HG03159 (cell line): Measurements from ENCODE around the gene OR51G2.
"Not testable (repeated sequence)": the region's sequence is repeated elsewhere in the genome, so short reads cannot be mapped to it uniquely, and the experiment has no call there.

Source experiments
- ATAC-seq: cut with Tn5 transposase; IDR thresholded peaks from one replicate; pipeline ENCODE4 v1.9.1; 2021; ENCODE audit warnings: mild to moderate bottlenecking, moderate library complexity; ENCODE audit not compliant: unreplicated experiment

Gene OR51G2

DNA sequence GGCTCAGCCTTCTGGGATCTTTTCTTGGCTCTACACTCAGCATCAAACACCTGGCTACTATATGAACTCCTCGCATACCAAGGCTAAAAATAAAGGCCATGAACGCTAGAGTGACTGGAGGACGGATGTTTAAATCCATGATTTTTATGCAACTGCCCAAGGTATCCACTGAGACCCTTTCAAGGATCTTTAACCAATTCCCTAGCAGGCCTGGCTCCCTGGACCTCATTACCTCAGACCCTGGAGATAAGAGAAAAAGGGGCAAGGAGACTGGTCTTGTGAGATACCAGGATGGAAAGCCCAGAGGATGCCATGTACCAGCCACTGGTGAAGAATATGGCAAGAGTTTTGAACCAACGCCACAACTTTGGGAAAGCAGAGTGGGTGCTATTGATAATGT lies at the start of gene OR51G2:
Gene OR51G2 (minus strand): TSS at position 101 of the 400 bp plus-strand sequence. CDS start 3,687 bp downstream, outside the sequence.
- ATAC-seq, result no peak

GRCh38 chr11:4962816-4963215 lies 43.7 kb upstream of the OR51G2 start:
- ATAC-seq, result no peak

DNA sequence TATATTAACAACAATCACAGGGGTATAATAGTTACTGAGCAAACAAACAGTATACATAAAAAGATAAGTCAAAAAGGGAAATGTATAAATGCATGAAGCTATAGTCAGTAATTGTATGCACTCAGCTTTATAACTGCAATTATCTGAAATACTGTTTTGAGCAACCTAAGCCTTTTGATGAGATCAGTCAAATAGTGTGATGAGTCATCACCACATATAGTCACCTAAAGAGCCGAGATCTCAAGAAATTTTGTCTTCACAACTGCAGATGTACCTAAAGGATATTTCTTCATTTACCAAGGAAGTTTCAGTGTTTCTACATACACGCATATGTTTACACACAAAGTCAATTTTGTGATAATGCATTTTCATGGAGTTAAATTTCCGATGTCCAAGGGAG lies 41.7 kb upstream of the OR51G2 start:
- ATAC-seq, result no peak

DNA sequence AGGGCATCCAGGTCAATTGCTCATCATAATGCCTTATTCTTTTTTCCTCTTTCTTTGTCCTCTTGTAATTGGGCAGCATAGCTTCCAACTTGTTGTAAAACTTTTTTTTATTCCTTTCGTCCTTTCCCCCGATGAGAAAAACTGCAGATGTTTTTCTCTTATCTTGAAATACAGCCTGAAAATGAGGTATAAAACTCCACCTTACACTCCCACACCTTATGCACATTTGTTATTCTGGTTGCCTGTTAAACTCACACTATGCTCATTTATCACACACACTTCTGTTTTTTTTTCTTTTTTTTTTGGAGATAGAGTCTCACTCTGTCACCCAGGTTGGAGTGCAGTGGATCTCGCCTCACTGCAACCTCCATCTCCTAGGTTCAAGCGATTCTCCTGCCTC lies 38.2 kb upstream of the OR51G2 start:
- ATAC-seq, result no peak

GRCh38 chr11:4955613-4956012 lies 36.5 kb upstream of the OR51G2 start, which contains the start of gene OR51A2:
Gene OR51A2 (minus strand): TSS chr11:4955713. CDS start chr11:4955713, 0 bp downstream.
- ATAC-seq, result not testable (repeated sequence)

- ATAC-seq, result no peak
Observed at GRCh38 chr11:4947505-4947904, 28.4 kb upstream of the OR51G2 start, which contains the start of gene OR51A4. Gene OR51A4 (minus strand): TSS chr11:4947605. CDS start chr11:4947100, 505 bp downstream.

DNA sequence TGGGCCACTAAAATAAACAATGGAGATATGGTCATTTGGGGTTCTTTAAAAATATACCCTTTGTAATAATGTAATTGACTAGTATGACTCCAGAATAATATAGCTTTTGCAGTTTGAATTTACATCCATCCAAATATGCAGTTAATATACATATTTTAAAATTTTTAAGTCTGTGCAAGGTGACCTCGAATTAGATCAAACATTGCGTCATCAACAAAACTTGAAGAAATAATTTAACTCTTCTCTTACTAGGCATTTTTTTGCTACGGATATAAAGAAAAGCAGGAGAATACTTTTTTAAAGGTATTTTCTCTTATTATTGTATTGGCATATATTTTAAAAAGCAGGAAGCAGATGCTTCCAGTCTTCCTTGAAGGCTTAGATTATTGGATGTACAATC lies 17.6 kb upstream of the OR51G2 start:
- no peak for ATAC-seq

DNA sequence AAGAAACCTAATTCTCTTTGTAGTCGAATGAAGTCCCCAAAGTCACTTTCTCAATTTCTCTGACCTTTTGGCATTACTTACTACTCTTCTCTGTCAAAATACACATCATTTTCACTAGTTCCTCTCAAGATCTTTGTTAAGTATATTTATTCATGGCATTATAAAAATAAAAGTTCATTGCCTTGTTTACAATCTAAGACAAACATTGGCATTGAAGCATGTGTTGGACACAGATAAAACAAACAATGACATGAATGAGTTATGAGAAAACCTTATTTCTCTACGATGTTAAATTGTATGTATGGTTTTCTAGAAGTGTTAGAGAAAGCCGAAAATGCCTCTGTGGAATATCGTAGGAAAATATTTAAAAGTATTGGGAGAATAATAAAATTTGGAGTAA lies 13.6 kb upstream of the OR51G2 start:
- ATAC-seq, result no peak

GRCh38 chr11:4926608-4927007 lies 7.5 kb upstream of the OR51G2 start:
- no peak for ATAC-seq

GRCh38 chr11:4924239-4924638 lies 5.1 kb upstream of the OR51G2 start, which contains the start of gene OR51G1:
Gene OR51G1 (minus strand): TSS chr11:4924339. CDS start chr11:4924339, 0 bp downstream.
- ATAC-seq, result no peak

DNA sequence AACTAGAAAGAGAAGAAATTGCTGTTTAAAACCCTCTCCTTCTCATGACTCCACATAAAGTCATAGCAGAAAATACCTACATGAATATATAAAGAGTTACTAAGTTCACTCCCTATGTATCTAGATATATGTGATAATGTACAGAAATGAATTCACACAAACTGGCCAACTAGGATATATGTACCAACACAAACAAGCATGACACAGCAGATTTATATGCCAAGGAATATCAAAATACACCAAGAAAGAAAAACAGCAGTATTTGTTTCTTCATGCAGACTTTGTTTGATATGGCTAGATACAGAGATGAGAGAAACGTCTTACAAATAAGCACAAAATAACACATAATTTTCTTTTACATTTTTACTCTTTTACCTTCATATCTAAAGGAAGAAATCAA lies 3.2 kb upstream of the OR51G2 start:
- ATAC-seq, result no peak

DNA sequence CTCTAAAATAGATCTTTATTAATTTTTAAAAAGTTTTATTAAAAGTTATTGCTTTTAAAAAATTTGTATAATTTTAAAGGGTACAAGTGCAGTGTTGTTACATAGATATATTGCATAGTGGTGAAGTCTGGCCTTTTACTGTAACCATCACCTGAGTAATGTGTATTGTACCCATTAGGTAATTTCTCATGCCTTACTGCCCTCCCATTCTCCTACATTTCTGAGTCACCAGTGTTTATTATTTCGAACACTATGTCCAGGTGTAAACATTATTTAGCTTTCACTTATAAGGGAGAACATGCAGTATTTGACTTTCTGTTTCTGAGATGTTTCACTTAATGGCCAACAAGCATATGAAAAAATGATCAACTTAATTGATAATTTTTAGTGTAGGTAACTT lies 2.6 kb upstream of the OR51G2 start:
- ATAC-seq, result no peak

DNA sequence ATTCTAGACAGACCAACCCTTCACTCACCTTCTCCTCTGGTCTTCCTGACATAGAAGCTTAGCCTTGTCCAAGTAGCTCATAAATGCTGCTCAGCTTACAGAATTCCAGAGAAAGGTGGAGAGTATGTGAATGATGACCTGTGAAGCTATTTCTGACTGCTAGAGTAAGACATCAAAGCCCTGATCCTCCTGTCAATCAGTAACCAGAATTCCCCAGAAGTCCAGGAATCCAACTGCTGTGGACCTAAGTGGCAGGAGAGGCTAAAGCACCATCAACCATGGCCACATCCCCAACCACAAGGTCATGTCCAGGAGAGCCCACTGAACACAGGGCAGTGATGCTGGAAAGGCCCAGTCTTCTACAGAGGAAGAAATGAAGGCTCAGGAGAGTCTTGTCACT lies 2.6 kb downstream of the OR51G2 start:
- no peak for ATAC-seq

DNA sequence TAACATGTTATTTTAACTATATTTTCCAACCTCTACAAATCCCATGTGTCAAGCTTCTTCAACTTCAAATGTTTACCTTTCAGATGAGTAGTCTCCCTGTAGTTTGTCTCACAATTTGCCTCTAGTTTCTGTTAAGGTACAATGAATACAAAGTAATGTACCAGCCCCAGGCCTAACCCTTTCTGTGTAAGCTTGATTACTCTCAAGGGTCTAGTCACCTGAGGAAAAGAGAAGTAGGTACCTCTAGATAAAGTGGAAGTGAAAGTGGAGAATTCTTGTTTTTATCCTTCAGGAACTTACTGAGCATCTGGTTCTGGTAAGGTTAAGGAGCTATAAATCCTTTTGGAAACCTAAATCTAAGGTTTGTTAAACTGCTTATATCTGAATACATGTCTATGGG lies 15.7 kb downstream of the OR51G2 start, which contains the start of gene OR51A7:
Gene OR51A7 (plus strand): TSS at position 300 of the 400 bp plus-strand sequence. CDS start 3,587 bp downstream, outside the sequence.
- no peak for ATAC-seq

GRCh38 chr11:4891996-4892640 lies 27.0 kb downstream of the OR51G2 start:
- ATAC-seq, result no peak

DNA sequence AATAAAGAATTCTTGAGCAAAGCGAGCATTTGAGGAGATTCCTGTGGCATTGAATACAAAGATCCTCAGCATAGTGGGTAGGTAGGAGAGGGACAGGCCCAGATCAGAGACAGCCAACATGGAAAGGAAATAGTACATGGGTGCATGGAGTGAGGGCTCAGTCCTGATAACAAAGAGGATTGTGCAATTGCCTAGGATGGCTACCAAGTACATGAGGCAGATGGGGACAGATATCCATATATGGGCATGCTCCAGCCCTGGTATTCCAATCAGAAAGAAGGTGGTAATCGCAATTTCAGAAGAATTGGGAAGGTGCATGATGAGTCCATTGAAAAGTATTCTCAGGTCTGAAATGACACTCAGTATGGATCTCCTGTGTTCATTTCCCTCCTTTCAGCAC lies 28.9 kb downstream of the OR51G2 start:
- ATAC-seq, result no peak

DNA sequence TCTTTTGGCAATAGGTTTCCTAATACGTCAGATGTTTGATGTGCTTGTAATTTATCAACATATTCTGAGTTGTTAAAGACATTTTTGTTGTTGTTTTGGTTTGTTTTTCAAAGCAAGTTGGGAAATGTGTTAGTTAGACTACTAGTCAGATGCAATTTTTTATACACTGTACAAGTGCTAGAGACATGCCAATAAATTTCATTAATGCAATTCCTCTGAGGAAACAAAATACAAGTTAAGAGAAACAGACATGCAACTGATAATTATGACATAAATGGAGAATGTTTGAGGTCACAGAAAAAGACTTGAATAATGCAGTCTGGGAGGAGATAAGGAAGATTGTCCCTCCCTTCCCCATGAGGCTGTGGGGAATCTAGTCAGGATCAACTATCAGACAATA lies 31.6 kb downstream of the OR51G2 start:
- no peak for ATAC-seq

DNA sequence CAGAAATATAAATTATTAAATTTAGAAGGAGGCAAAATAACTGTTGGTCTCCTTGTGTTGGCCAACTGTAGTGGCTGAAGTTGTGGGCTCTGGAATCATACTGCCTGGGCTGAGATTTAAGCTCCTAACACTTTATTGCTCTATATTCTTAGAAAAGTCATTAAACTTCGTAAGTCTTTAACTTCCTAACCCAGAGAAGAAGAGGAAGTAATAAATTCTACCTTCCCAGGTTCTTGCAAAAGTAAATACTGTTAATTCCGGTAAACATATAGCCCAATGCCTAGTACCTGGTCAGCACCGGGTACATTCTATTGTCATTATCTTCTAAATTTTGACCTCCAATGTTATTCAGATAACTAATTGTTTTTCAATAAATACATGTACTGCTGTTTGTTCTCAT lies 33.0 kb downstream of the OR51G2 start:
- no peak for ATAC-seq

DNA sequence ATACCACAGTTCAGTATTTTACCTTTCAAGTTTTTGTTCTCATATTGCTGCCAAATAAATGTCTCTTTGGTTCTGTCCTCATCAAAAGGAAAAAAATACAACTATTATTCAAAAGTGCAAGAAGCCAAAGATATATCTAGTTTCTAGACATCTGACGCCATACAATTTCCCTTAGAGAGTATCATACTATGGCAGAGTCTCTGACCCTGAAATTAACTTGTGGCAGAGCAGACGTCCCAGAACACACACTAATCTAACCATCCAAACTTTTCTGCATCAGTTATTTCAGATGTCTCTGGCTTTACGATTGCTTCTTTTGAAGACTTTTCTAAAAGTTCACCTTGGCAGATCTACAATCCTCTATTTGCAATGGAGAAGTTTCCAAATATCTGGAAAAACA lies 34.8 kb downstream of the OR51G2 start:
- no peak for ATAC-seq

DNA sequence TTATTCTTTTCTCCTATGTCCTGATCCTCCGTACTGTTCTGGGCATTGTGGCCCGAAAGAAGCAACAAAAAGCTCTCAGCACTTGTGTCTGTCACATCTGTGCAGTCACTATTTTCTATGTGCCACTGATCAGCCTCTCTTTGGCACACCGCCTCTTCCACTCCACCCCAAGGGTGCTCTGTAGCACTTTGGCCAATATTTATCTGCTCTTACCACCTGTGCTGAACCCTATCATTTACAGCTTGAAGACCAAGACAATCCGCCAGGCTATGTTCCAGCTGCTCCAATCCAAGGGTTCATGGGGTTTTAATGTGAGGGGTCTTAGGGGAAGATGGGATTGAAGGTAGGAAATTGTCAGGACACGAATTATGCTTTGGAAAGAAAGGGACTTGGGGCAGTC lies 36.6 kb downstream of the OR51G2 start:
- ATAC-seq, result no peak

GRCh38 chr11:4881860-4882500 lies 37.2 kb downstream of the OR51G2 start, which contains the start of gene OR51T1:
Gene OR51T1 (plus strand): TSS chr11:4881900. CDS start chr11:4881900, 0 bp downstream.
- no peak for ATAC-seq

DNA sequence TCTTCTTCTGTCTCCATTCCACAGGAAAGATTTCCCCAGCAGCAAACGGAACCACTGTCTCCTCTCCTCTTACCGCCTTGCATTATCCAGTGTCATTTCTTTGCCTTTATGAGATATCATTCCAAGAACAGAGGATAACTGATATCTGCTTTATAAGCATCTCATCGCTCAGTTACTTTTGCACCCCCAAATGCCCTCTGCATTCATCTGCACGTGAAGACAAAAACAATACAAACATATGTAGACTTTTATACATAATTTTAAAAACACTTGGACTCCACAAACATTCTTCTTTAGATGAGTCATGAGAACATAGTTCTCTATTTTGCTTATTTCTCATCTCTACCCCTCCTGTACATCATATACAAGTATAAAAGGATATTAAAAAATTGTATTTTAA lies 38.0 kb downstream of the OR51G2 start:
- no peak for ATAC-seq
